Ecto neural progenitor cell (in vitro differentiated cells): Measurements from ENCODE around the gene AP2B1.
A peak's percentile ranks its signal among the peaks of the same experiment; 100 is the strongest.
"Not testable (repeated sequence)": the region's sequence is repeated elsewhere in the genome, so short reads cannot be mapped to it uniquely, and the experiment has no call there.

ENCODE experiments used
- DNase-seq: peaks from one replicate; pipeline ENCODE4 v3.0.0-alpha.2; 2018; ENCODE audit warnings: low spot score

Gene AP2B1

DNA sequence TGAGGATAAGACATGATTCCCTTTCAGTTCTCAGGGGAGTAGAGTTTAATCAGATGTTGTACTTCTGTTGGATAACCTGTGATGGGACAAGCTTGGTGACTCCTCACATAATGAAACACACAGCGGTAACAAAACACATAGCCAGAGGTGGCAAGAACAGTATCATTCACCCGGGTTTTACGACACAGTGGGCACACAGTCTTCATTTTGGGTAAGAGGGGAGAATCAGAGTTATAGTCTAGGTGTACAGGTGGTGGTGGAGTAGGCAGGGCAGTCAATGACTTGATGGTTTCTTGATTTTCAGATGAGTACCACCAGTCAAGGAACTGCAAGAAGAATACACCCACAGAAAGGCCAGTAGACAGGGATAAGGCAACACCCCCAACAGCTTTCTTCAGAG, 11.4 kb upstream of the AP2B1 start:
- DNase-seq = no peak

DNA sequence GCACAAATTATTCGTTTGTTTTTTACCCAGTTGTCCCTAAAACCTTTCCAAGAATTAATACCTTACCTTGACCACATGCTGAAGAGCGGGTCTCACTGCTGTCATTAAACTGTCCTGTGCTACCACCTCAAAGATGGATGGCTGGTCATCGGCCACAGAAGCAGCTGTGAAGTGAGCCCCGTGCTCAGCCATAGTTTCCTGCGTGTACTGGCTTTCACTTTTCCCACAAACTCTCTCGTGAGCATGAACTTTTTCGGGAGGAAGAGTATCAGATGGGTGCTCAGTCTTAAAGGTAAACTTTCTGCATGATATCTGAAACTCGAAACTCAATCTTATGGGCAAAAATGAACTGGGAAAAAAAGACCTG, 9.3 kb upstream of the AP2B1 start:
- DNase-seq = no peak

DNA sequence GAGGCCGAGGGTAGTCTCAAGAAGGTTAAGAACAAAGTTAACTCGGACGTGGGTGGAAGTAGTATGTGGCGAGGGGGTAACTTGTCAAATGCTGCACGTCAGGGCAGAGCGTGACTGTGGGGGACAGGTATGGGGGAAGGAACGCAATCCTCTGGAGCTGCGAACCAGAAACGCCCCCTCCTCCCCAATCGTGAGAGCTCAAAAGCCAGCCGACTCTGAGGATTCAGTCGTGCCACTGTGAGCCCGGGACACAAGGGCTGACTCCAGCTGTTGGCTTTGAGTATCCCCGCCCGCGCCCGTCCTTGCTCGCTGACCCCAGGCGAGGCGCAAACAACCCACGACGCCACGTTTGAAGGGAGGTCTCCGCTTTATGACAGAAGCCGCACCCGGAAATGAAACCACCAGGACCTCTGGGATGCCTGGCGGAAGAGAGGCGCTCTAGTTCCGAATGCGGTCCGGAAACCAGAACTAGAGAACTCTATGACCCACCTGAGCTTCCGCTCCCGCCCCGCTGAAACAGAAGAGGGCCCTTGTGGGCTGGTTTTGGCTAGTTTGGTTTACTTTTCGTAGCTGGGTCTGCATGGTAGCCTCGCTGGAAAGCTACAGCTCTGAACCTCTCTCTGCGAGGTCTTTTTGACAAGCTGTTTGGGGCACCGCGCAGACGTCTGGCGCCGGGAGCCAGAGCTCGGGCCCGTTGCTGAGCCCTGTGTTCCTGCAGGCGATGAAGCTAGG, 8.8 kb upstream of the AP2B1 start, which contains the start of gene PEX12:
Gene PEX12 (minus strand): TSS at position 375 of the 732 bp plus-strand sequence. CDS start 550 bp downstream, outside the sequence.
- peak; percentile 89 for DNase-seq

DNA sequence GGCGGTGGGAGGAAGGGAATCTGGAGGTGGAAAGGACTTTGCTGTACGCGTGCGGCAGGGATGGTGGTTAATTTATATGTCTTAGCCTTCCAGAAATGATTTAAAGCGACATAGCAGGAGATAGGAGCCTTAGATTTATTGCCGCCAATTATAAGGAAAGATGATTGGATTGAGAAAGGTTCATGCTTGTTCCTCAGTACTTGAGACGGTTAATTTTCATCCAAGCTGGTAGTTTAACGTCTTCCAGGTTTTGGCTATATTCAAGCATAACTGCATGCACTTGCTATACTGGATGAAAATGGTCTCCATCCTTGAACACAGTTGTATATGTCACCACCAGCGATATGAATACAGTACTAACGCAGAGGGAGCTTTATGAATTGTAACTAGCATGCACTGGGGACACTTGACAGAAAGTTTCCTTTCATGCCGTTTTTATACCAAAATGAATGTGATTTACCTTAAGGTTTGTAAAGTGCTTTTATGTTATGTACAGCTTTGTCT, 8.1 kb upstream of the AP2B1 start:
- no peak for DNase-seq

DNA sequence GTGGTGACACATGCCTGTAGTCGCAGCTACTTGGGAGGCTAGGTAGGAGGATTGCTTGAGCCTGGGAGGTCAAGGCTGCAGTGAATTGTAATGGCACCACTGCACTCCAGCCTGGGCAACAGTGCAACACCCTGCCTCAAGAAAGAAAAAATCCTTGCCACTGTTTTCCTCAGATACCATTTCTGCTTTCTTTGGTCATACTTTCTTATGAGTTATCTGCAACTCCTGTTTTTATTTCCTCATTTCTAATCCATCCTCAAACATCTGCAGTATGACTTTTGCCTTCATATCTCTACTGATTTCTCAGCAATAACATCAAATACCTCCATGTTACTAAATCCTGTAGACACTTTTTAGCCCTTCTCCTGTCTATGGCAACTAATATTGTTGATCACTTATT, 3.1 kb upstream of the AP2B1 start:
- DNase-seq = no peak

DNA sequence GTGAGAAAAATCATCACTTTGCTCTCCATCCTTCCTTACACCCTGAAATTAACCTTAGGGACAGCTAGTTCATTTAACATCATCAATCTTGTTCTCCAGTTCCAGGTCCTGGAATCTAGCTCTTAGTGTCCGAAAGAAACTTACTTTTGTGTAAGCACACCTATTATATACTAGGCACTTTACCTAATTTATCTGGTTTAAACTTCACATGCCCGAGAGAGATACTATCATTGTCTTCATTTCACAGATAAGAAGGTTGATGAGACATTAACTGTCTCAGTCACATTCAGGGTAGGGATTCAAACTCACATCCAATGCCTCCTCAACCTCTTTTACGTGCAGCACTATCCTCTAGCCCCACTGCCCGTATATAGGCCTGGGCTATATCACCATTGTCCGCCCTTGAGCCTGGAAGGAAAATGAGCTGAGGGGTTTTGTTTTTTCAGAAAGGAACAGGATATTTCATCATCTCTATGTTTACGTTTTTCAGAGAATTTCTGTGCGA, 501 bp upstream of the AP2B1 start:
- DNase-seq = no peak

DNA sequence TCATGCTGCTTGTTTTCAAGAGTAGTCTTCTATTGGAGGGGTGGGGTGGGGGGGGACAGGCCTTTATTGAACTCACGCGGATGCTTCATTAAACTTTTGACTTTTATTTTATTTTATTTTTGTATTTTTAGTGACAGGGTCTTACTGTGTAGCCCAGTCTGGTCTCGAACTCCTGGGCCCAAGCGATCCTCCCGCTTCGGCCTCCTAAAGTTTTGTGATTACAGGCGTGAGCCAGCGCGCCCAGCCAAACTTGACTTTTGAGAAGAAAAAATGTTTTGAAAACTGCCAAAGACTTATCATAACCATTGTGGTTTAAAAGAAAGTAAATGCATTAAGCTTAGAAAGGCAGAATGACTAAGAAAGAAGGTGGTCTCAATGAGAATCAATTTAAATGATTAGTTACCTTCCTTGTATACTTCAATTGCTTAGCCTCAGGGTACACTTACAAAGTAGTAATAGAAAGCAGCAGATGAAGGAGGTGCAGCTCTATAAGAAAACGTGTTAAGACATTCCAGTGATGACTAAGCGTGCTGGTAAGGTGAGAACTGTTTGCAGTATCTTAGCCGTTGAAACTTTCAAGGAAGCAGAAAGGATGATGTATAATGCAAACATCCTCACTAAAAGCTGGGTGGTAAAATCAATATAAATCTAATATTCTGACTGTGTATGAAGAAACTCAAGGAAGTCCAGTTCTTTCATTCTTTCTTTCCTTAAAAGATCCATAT, 1.2 kb downstream of the AP2B1 start:
- no peak for DNase-seq

DNA sequence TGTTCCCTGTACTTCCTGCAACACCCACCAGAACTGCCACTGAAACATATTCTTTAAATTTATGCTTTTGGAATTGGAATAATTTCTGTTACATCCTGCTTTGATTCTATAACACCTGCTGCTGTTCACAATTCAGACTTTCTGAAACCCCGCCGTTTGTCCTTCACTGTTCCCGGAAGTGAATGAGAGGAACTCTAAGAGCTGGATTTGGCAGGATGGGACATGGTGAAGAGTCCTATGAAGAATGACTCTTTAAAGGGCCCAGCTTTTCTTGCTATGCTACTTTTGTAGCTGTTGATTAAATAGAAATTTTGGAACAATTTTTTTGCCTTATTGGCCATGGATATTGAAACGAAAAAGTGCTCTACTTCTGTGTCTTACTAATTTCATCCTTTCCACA, 8.9 kb downstream of the AP2B1 start:
- DNase-seq = no peak

DNA sequence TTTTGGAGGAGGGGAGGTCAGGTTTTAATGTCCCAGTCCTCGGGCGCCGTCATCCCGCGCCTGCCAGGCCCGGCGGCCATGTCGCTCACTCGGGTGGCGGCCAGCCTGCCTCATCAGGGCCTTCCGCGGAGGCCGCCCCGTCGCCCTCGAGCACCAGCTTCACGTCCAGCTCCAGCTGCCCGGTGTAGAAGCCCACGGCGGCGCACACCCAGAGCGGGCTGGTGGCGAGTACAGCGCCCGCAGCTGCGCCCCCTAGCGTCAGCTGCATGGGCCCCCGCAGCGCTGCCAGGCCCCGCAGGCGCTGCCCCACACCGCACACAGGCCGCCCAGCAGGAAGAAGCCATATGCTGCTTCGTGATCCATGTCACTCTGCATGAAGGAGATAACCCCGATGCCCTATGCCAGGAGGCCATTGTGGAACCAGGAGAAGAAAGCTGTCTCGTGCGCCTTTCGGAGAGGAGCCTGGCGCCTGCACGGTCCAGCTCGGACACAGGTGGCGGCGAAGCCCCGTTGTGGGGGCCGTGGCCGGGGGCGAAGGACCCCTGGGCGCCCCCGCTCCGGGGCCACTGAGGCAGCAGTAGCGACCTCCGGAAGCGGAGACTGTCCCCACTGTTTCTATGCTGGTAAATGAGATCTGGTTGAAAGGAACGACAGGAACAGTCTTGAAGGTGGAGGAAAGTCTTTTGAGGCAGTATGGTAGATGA, 9.6 kb downstream of the AP2B1 start:
- DNase-seq = peak; percentile 84

DNA sequence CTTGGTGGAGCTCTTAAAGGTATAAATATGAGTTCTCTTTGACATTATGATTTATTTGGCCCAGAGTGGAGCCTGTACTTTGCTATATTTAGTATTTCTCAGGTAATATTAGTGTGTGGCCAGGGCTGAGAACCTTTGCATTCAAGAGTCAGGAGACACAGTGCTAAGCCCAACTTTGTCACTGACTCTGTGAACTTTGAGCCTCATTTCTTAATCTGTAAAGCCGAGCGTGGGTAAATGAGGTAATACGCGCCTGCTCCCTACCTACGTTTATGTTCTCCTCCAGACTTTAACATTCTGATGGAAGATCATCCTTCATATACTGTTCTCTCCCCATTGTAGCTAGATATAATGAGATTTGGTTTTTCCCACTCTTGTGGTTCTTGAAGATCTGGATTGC, 10.5 kb downstream of the AP2B1 start:
- no peak for DNase-seq

DNA sequence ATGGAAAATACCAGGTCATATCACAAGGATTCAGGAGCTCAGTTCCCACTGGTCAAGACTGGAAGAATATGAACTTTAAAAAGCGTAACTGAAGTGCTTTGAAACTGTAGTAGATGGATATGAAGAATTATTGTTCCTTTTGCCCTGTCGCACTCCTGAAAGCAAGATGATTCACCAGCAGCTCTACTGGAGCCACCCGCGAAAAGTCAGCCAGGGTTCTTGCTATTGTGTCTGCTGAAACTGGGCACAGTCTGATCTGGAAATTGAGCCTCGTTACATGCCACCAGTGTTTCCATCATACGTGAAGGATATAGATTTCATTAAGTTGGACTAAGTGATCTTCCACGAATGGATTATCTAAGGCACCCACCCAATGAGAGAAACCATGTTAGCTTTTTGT, 16.6 kb downstream of the AP2B1 start:
- DNase-seq = no peak

DNA sequence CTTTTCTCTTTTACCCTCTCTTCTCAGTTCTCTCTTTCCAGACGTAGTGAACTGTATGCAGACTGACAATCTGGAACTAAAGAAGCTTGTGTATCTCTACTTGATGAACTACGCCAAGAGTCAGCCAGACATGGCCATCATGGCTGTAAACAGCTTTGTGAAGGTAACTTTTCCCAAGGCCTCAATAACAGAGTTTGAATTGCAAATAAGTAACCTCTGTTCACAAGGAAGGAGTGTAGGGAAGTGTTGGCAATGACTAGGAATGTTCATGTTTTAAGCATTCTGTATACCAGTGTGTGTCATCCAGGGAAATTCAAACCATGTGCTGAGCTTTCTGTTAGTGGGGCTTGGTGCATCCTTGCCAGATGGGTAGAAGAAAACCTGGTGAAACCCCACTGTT, 18.6 kb downstream of the AP2B1 start:
- DNase-seq = no peak

DNA sequence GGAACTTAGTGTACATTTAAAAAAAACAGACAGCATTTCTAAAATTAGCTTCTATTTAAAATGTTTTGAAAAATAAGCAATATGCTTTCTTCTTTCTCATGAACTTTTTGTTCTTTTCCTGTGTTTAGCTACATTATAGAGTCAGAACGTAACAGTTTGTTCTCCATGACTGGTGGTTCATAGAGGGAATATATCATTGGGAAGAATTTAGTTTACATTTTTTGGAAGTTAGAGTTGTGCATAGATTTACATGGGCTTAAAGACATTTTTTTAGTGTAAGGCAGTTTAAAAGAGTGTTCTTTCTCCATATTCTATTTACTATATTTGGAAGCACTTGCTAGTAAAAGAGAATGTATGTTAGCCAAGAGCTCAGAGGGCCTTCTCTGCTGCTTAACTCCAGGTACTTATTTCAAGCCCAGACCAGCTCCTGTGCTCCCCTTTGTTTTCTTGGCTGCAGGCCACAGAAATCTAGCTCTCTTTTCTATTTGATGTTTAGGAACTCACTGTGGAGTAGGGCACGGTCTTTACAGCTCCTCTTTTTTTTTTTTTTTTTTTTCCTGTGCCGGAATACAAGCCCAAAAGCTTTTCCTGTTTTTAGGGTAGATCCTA, 20.2 kb downstream of the AP2B1 start:
- DNase-seq = no peak

DNA sequence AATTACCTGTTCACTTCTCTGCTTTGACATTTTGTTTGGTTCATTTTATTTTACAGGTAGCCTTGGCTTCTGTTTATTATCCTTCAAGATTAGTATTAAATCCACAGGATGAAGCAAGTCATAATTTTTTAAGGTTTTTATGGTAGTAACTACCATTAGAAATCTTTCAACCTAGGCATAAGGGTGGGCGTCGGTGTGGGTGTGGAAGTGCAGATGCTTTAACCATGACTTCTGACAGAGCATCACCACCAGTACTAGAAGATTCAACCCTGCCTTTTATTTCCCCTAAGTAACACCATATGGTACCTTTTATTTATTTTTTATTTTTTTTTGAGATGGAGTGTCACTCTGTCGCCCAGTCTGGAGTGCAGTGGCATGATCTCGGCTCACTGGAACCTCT, 22.7 kb downstream of the AP2B1 start:
- no peak for DNase-seq

DNA sequence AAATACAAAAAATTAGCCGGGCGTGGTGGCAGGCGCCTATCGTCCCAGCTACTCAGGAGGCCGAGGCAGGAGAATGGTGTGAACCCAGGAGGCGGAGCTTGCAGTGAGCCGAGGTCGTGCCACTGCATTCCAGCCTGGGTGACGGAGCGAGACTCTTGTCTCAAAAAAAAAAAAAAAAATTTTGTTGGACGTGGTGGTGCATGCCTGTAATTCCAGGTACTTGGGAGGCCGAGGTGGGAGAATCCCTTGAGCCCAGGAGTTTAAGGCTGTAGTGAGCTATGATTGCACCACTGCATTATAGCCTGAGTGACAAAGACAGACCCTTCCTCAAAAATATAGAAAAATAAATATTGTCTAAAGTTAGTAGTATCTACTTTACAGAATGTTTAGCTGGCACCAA, 23.6 kb downstream of the AP2B1 start:
- DNase-seq = not testable (repeated sequence)

DNA sequence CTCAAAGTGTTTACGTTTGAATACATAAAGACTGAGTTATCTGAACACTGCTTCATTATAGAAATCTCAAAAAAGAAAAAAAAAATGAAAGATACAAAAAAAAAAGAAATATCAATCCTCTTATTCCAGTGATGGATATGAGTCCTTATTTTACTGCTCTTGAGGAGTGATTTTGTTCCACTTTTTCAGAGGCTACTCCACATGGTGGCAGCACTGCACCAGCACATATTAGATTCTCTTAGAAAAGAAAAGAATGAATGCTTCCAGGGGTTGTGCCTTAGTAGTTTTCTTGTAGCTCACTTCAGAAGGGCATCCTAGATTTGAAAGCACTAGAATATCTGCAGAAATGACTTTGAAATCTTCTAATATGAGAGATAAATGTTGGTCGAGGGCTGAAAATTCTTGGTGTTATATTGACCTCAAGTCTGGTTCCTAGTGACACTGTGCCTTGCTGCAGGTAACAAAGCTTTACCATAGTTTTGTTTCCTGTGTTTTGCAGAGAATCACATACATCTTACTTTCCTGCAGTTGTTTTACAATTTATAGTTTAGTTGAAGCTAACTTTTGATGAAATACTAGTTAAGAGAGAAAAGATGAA, 25.9 kb downstream of the AP2B1 start:
- DNase-seq = no peak

DNA sequence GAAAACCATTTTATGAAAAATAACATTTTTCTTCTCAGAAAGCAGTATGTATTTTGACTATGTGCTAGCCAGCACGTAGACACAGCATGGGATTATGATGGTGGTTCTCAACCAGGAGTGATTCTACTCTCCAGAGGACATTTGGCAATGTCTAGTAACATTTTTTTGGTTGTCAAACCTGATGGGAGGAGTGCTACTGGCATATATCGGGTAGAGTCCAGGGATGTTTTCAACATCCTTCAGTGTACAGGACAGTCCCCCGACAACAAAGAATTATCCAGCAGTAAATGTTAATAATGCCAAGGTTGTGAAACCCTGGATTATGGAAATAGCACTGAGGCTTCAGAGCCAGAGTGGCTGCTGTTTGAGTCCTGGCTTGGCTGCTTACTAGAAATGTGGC, 27.7 kb downstream of the AP2B1 start:
- no peak for DNase-seq

DNA sequence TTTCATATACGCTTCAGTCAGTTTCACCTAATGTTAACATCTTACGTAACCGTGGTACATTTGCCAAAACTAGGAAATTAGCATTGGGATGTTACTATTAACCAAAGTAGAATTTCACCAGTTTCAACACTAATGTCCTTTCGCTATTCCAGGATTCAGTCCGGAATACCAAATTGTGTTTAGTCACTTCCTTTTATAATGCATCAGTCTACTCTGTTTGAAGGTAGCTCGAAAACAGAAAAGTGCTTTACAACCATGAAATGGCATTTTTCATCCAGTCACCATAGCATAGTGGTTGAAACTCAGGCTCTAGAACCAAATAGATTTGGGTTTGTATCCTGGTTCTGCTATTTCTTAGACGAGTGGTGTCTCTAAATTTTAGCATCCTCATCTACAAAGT, 29.4 kb downstream of the AP2B1 start:
- DNase-seq = no peak

DNA sequence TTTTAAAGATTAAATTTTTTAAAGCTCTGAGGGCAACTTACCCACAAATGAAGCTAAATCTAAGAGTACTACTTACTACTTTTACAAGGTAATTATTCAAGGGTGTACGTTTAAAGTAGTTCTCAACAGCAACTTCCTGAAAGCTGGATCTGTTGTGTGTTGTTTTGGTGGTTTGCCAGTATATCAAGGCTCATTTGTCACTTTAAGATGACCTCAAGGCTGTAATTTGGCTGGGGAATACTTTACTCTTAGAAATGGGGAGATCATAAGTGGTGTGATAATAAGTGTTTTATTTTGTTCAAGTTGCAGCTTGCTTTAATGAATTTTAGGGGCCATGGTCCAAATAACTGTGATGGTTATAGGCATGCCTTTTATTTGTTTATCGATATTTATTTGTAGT, 30.4 kb downstream of the AP2B1 start:
- no peak for DNase-seq

DNA sequence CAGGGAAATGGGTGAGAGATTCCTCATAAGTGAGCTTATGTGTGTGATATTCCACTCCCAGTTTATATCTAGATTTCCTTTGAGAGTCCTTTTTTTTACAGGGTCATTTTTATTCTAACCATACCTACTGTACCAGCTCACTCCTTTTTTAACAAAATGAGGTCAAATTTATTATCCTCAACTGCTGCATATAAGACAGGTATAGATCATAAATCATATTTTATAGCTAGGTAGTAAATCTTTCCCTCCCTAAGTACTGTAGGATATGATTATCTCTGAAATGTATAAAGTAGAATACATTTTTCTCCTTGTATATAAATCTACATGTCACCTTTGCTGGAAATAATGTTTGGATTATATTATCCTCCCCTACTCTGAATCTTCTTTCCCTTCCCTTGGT, 31.5 kb downstream of the AP2B1 start:
- DNase-seq = no peak

DNA sequence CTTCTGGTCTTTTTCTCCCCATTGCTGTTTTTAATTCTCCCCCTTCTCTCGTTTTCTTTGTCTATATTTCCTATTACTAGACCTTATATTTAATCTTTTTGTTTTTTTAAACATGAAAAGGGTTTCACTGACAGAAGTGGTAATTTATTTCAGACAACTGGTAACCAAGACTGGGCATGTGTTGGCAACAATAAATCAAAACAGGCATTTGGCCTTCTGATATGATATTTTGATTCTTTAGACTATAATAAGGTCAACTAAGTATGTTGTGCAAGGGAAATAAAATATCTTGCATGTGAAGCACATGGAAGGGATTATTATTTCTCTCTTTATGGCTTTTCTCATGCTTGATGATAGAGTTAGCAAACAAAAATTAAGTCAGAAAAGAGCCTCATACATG, 34.6 kb downstream of the AP2B1 start:
- no peak for DNase-seq

DNA sequence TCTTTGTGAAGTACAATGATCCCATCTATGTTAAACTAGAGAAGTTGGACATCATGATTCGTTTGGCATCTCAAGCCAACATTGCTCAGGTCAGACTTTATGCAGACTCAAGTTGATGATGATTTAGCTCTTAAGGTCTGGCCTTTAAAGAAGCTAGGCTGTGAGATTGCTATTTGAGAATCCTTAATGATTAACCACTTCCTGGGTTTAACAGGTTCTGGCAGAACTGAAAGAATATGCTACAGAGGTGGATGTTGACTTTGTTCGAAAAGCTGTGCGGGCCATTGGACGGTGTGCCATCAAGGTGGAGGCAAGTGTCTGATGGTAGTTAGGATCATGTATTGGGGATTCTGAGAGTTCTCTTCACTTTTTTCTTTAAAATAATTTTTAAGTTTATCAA, 40.3 kb downstream of the AP2B1 start:
- DNase-seq = no peak
